PFSK-1 (cell line): ENCODE results near the gene OR6Y1.

Source experiments
- FOXP2 ChIP-seq: optimal IDR thresholded peaks from 2 replicates; pipeline ENCODE3; 2011; ENCODE audit warnings: borderline replicate concordance, control low read depth, inconsistent platforms; ENCODE audit not compliant: insufficient read depth; ENCODE audit errors: extremely low read length, extremely low read depth
- POLR2AphosphoS5 ChIP-seq: IDR thresholded peaks from 2 replicates; pipeline ENCODE4 v1.6.1; 2012; ENCODE audit warnings: low read depth, mild to moderate bottlenecking, control low read depth, low read length, moderate library complexity
- SIN3A ChIP-seq: IDR thresholded peaks from 2 replicates; pipeline ENCODE4 v1.6.1; 2012; ENCODE audit warnings: mild to moderate bottlenecking, low read length, moderate library complexity, borderline replicate concordance; ENCODE audit not compliant: insufficient read depth
- TAF1 ChIP-seq: IDR thresholded peaks from 2 replicates; pipeline ENCODE4 v1.6.1; 2012; ENCODE audit warnings: low read length, control low read depth, borderline replicate concordance; ENCODE audit not compliant: insufficient read depth
- TF ChIP-seq, protein P1 (sequence below), 2 experiments: IDR thresholded peaks; 2 replicates each; pipeline versions ENCODE4 v1.6.1 to v1.8.0; 2011 to 2012; ENCODE audit warnings: low read depth in 2 of 2, low read length in 2 of 2, control low read depth in 1 of 2, inconsistent platforms in 1 of 2, mild to moderate bottlenecking in 1 of 2, moderate library complexity in 1 of 2; ENCODE audit not compliant: insufficient read depth in 1 of 2

Gene OR6Y1

DNA sequence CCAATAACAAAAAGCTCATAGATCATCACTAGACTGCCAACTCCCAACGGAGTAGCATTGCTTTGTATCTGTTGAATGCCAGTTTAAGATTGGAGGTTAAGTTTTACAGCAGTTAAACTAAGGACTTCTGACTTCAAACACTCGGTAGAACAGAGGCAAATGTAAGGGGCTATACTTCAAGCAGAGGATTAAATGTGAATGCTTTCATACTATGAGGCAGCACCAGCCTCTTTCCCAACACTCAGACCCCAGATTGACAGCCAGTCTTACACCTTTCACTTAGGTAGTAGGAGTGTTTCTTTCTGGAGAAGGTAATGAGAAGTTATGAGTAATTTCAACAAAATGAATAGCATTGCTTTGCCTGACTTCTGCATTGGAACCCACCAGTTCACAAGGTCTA lies 59.4 kb downstream of the OR6Y1 start:
- TF ChIP-seq POLR2AphosphoS5 (no peak), TAF1 (no peak), SIN3A (no peak), FOXP2 (no peak)
- TF ChIP-seq, protein P1, sequence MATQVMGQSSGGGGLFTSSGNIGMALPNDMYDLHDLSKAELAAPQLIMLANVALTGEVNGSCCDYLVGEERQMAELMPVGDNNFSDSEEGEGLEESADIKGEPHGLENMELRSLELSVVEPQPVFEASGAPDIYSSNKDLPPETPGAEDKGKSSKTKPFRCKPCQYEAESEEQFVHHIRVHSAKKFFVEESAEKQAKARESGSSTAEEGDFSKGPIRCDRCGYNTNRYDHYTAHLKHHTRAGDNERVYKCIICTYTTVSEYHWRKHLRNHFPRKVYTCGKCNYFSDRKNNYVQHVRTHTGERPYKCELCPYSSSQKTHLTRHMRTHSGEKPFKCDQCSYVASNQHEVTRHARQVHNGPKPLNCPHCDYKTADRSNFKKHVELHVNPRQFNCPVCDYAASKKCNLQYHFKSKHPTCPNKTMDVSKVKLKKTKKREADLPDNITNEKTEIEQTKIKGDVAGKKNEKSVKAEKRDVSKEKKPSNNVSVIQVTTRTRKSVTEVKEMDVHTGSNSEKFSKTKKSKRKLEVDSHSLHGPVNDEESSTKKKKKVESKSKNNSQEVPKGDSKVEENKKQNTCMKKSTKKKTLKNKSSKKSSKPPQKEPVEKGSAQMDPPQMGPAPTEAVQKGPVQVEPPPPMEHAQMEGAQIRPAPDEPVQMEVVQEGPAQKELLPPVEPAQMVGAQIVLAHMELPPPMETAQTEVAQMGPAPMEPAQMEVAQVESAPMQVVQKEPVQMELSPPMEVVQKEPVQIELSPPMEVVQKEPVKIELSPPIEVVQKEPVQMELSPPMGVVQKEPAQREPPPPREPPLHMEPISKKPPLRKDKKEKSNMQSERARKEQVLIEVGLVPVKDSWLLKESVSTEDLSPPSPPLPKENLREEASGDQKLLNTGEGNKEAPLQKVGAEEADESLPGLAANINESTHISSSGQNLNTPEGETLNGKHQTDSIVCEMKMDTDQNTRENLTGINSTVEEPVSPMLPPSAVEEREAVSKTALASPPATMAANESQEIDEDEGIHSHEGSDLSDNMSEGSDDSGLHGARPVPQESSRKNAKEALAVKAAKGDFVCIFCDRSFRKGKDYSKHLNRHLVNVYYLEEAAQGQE (IDR thresholded peaks at IDR 0.05; ENCODE audit: insufficient read depth in 1 of 2, low read depth in 2 of 2, low read length in 2 of 2), result no peak
